DOHH2 (cell line): ENCODE results near the gene PLA1A.

Source experiments
- CTCF ChIP-seq: fragments of 200-600 bp; sonication (generic); IDR thresholded peaks from one replicate; pipeline ENCODE4 v1.5.1; 2014; ENCODE audit warnings: antibody characterized with exemption, mild to moderate bottlenecking, low read depth, low read length; ENCODE audit not compliant: poor library complexity, severe bottlenecking
- EZH2phosphoT487 ChIP-seq: fragments of 200-600 bp; sonication (generic); IDR thresholded peaks from 2 replicates; pipeline ENCODE4 v1.6.1; 2017; ENCODE audit warnings: borderline replicate concordance, mild to moderate bottlenecking, antibody characterized with exemption, low read length, moderate library complexity, mixed read lengths

- no peak for TF ChIP-seq CTCF
- no peak for TF ChIP-seq EZH2phosphoT487
Observed at GRCh38 chr3:119555309-119555735, 42.4 kb upstream of the PLA1A start.
